ENCODE data around the gene LIMS1.
"Not testable (repeated sequence)": the region's sequence is repeated elsewhere in the genome, so short reads cannot be mapped to it uniquely, and the experiment has no call there.

GRCh38 chr2:108677239-108677744 lies 143.0 kb downstream of the LIMS1 start:
- not testable (repeated sequence) for TF ChIP-seq CTCF (IDR thresholded peaks at IDR 0.05; ENCODE audit: insufficient read depth, low read length, poor library complexity, severe bottlenecking); EZH2phosphoT487 (conservative IDR thresholded peaks at IDR 0.05; ENCODE audit: low read length)

Measured in SU-DHL-6 (cell line).